Measurements from ENCODE around the gene DCPS.

The DCPS gene

DNA sequence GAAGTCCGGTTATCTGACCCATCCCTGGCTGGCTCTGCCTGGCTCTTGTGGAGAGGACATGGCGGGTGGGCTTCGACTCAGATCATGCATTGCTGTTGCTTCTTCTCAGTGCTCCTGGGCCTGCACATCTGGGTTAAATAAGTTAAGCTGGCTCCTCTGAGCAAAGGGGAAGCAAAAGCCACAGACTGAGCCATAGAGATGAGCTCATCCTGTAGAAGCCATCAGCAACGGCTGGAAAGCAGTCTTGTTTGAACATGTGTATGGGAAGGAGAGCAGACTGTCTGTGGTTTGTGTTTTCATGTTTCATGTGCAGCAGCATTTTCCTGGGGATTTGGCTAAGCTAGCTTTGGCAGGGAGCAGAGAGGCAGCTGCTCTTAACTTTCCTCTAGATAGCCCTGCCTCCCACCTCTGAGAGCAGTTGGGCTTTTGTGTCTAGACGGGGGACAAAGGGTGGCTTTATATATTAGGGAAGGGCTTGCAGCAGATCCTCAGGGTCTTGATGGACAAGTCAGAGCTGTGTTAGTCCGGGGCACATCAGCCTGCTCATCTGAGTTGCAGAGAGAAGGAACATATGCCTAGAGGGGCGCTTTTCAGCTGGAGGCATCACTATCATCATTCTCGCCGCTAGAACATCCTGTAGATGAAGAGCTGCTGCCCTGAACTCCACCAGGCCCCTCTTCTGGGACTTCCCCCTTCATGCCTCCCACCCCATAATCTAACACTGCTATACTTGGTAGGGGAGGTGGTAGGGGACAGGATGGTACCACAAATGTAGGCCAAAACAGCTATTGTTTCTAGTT is 14.9 kb downstream of the DCPS start:
- intact Hi-C loops (cut with DNase I; ENCODE audit: low total_unique reads) = loop anchor here (10.0 kb wide), 1 partner anchor 96 kb away; no protein-coding TSS in a partner anchor
- H3K4me1 ChIP-seq = peaks cover 0 to 23% (median 18%) of the 10 kb centered on the region in 4 donors
- peak in 1 of 2 donors; percentile 62 for DNase-seq
- H3K9me3 ChIP-seq = no peaks in the 10 kb centered on the region
- H3K27me3 ChIP-seq = no peaks in the 10 kb centered on the region
- TF ChIP-seq, protein P1, sequence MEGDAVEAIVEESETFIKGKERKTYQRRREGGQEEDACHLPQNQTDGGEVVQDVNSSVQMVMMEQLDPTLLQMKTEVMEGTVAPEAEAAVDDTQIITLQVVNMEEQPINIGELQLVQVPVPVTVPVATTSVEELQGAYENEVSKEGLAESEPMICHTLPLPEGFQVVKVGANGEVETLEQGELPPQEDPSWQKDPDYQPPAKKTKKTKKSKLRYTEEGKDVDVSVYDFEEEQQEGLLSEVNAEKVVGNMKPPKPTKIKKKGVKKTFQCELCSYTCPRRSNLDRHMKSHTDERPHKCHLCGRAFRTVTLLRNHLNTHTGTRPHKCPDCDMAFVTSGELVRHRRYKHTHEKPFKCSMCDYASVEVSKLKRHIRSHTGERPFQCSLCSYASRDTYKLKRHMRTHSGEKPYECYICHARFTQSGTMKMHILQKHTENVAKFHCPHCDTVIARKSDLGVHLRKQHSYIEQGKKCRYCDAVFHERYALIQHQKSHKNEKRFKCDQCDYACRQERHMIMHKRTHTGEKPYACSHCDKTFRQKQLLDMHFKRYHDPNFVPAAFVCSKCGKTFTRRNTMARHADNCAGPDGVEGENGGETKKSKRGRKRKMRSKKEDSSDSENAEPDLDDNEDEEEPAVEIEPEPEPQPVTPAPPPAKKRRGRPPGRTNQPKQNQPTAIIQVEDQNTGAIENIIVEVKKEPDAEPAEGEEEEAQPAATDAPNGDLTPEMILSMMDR (IDR thresholded peaks at IDR 0.05) = no peak
- peak overlapping the region; percentile 80 to 84 for H3K27ac ChIP-seq
- H3K4me3 ChIP-seq = peak overlapping the region; percentile 31 to 44
- H3K36me3 ChIP-seq = no peaks in the 10 kb centered on the region

DNA sequence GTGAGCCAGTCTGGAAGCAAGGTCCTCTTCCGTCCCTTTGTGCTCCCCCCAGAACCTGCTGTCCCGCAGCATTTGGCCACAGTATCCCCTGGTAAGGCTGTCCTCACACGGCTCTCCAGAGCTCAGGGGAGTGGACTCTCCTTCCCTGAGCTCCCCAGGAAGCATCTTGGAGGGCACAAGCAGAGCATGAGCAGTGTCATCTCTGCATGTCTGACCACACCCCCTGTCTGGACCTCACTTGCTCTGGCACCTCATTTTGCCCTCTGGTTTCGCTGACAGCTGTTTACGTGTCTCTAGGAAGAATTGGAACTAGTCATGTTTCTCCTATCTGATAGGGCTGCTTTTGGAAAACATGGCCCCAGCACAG is 15.5 kb downstream of the DCPS start:
- H3K36me3 ChIP-seq = no peaks in the 10 kb centered on the region
- TF ChIP-seq, protein P1 (IDR thresholded peaks at IDR 0.05) = no peak
- no peak for DNase-seq
- intact Hi-C loops (cut with DNase I; ENCODE audit: low total_unique reads) = loop anchor here (10.0 kb wide), 1 partner anchor 95 kb away; no protein-coding TSS in a partner anchor
- no peak overlapping the region for H3K4me3 ChIP-seq
- no peaks in the 10 kb centered on the region for H3K27me3 ChIP-seq
- H3K4me1 ChIP-seq = peaks cover 0 to 23% (median 18%) of the 10 kb centered on the region in 4 donors
- H3K9me3 ChIP-seq = no peaks in the 10 kb centered on the region
- H3K27ac ChIP-seq = peak overlapping the region; percentile 80 to 84

DNA sequence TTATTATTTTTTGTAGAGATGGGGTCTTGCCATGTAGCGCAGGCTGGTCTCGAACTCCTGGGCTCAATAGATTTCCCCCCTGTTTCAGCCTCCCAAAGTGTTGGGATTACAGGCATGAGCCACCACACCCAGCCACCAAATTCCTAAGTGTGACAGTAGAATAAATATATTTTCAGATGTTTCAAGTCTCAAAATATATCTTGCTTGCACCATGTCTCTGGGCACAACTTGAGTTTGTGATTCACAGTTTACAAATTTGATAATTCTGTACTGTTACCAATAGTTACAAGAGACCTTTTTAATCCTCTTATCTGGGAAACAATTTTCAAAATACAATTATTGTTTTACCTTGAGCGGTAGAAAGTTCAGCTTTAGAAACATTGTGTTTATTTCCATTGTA is 19.1 kb downstream of the DCPS start:
- Histone ChIP-seq H3K9me3 (no peaks in the 10 kb centered on the region), H3K27ac (no peak overlapping the region), H3K27me3 (no peaks in the 10 kb centered on the region), H3K36me3 (no peaks in the 10 kb centered on the region), H3K4me1 (peaks cover 0 to 14% (median 11%) of the 10 kb centered on the region in 4 donors), H3K4me3 (no peak overlapping the region)
- TF ChIP-seq, protein P1 (IDR thresholded peaks at IDR 0.05) = no peak
- DNase-seq = no peak
- intact Hi-C loops (cut with DNase I; ENCODE audit: low total_unique reads) = no loop called here

DNA sequence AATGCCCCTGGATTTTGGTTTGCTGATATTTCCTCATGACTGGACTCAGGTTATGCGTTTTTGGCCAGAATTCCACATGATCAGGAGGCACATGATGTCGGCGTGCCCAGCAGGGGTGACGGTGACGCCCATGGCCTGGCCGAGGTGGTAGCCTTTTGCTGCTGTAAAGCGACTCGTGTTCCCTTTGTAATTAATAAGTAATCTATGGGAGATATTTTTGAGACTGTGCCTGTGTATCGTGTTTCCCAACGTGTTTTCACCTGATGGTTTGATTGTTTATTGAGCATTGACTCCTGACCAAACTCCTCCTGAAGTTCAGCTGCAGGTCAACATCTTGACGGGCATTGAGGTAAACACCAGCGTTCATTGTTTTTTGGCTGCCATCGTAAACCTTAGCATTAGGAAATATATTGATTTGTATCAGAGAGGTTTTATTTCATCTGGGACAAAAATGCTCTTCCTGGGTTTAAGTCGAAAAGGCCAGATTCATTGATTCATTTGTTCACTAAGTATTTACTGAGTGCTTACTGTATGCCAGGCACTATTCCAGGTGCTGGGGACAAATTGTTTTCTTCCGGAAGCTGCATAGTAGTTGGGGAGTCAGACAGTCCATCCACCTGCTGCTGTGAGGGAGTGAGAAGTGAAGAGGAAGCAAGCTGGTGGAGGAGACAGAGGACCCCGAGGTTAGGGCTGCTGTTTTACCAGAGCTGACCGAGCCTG is 23.6 kb downstream of the DCPS start:
- intact Hi-C loops (cut with DNase I; ENCODE audit: low total_unique reads) = no loop called here
- no peak for DNase-seq
- Histone ChIP-seq H3K36me3 (peaks cover 0 to 15% (median 5%) of the 10 kb centered on the region in 3 donors), H3K4me1 (no peaks in the 10 kb centered on the region), H3K27ac (no peak overlapping the region), H3K4me3 (no peak overlapping the region), H3K27me3 (no peaks in the 10 kb centered on the region), H3K9me3 (no peaks in the 10 kb centered on the region)
- TF ChIP-seq, protein P1 (IDR thresholded peaks at IDR 0.05) = no peak

DNA sequence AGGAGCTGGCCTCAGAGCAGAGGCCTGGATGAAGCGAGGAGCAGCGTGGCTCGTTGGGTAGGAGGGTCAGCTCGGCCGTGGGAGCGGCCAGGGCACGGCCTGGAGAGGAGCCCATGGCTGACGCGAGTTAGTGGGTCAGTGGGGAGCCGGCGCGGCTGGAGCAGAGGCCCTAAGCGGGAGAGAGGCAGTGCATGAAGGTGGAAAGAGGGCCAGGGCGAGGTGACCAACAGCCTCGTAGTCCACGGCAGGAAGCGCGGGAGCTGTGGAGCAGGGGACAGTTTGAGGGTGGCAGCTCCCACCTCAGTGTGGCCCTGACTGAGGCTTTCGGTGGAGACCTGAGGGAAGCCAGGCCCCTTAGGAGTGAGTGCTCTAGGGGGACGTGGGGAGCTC is 24.1 kb downstream of the DCPS start:
- H3K4me3 ChIP-seq = no peak overlapping the region
- no peak overlapping the region for H3K27ac ChIP-seq
- peaks cover 0 to 20% (median 5%) of the 10 kb centered on the region in 3 donors for H3K36me3 ChIP-seq
- DNase-seq = peak in 1 of 2 donors; percentile 10
- intact Hi-C loops (cut with DNase I; ENCODE audit: low total_unique reads) = no loop called here
- H3K4me1 ChIP-seq = no peaks in the 10 kb centered on the region
- H3K9me3 ChIP-seq = no peaks in the 10 kb centered on the region
- H3K27me3 ChIP-seq = no peaks in the 10 kb centered on the region
- TF ChIP-seq, protein P1 (IDR thresholded peaks at IDR 0.05) = no peak
